ENCODE data around the gene TRIM15.
"Not testable (repeated sequence)": the region's sequence is repeated elsewhere in the genome, so short reads cannot be mapped to it uniquely, and the experiment has no call there.

TRIM15 gene

GRCh38 chr6:30163090-30163917 is at the start of gene TRIM15:
Gene TRIM15, plus strand, starts transcription at chr6:30163546. Its CDS starts 139 bp downstream, at chr6:30163685.
- no peak for DNase-seq (ENCODE audit: low spot score)

GRCh38 chr6:30113841-30114240 is 49.5 kb upstream of the TRIM15 start:
- DNase-seq (ENCODE audit: low spot score) = no peak

- DNase-seq (ENCODE audit: low spot score) = no peak
These were observed 46.6 kb upstream of the TRIM15 start for GRCh38 chr6:30116724-30117123.

GRCh38 chr6:30118691-30119090 is 44.7 kb upstream of the TRIM15 start:
- DNase-seq (ENCODE audit: low spot score) = not testable (repeated sequence)

- DNase-seq (ENCODE audit: low spot score) = no peak
These were observed 41.6 kb upstream of the TRIM15 start for GRCh38 chr6:30121446-30122366.

- no peak for DNase-seq (ENCODE audit: low spot score)
These were observed 40.8 kb upstream of the TRIM15 start for GRCh38 chr6:30122515-30122914.

- DNase-seq (ENCODE audit: low spot score) = peak; percentile 15
These were observed 35.9 kb upstream of the TRIM15 start for GRCh38 chr6:30127238-30128093.

- no peak for DNase-seq (ENCODE audit: low spot score)
These were observed 33.8 kb upstream of the TRIM15 start for GRCh38 chr6:30129265-30130178.

- no peak for DNase-seq (ENCODE audit: low spot score)
These were observed 33.1 kb upstream of the TRIM15 start for GRCh38 chr6:30130179-30130679.

- peak; percentile 89 for DNase-seq (ENCODE audit: low spot score)
These were observed 32.2 kb upstream of the TRIM15 start for GRCh38 chr6:30130887-30131862.

GRCh38 chr6:30131947-30132497 is 31.3 kb upstream of the TRIM15 start:
- no peak for DNase-seq (ENCODE audit: low spot score)

- no peak for DNase-seq (ENCODE audit: low spot score)
These were observed 28.2 kb upstream of the TRIM15 start for GRCh38 chr6:30135147-30135546.

- DNase-seq (ENCODE audit: low spot score) = no peak
These were observed 27.6 kb upstream of the TRIM15 start, which contains the start of gene TRIM40 for GRCh38 chr6:30135757-30136156. Gene TRIM40, plus strand, starts transcription at chr6:30136140. Its CDS starts 897 bp downstream, at chr6:30137037.

GRCh38 chr6:30136570-30137286 is 26.6 kb upstream of the TRIM15 start:
- no peak for DNase-seq (ENCODE audit: low spot score)

- not testable (repeated sequence) for DNase-seq (ENCODE audit: low spot score)
These were observed 23.1 kb upstream of the TRIM15 start for GRCh38 chr6:30140240-30140639.

GRCh38 chr6:30142665-30143064 is 20.7 kb upstream of the TRIM15 start:
- no peak for DNase-seq (ENCODE audit: low spot score)

- DNase-seq (ENCODE audit: low spot score) = no peak
These were observed 19.6 kb upstream of the TRIM15 start for GRCh38 chr6:30143780-30144179.

- DNase-seq (ENCODE audit: low spot score) = no peak
These were observed 18.5 kb upstream of the TRIM15 start for GRCh38 chr6:30144811-30145210.
